ENCODE measurements around the gene CCT8L2. TPM values are rescaled to one million over a fixed set of nuclear protein-coding genes. Genes with fewer than 3 reads are reported as not detected.
"Not testable (repeated sequence)": the region's sequence is repeated elsewhere in the genome, so short reads cannot be mapped to it uniquely, and the experiment has no call there.

Gene CCT8L2
- total and polyA plus RNA-seq, 7 donors: not detected

DNA sequence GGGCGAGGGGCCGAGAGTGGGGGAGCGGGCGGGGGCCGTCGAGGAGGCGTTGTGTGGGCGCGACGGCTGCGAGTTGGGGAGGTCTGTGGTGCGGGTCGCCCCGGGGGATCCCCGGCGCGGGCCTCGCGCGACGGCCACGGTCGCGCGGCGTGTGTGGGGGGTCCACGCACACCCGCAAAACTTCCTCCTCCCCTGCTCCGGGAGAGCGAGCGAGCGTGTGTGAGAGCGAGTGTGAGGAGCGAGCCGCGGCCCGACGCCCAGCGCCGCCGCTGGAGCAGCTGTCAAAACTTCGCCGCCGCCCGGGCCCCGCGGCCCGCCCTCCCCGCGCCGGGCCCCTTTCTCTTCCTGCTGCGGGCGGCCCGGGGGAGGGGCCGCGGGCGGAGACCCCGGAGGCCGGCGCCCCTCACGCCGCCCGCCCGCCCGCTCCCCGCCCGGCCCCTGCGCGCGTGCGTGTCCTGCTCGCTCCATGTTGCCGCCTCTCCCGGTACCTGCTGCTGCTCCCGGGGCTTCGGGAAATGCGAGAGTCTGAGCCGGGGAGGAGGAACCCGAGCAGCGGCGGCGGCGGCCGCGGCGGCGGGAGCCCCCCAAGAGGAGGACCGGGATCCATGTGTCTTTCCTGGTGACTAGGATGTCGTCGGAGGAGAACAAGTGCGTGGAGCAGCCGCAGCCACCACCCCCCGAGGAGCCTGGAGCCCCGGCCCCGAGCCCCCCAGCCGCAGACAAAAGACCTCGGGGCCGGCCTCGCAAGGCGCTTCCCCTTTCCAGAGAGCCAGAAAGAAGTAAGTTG, 9.0 kb upstream of the CCT8L2 start:
- no peak for DNase-seq
- Histone ChIP-seq H3K36me3 (no peaks in the 10 kb centered on the region), H3K27me3 (peaks cover 11 to 75% (median 22%) of the 10 kb centered on the region in 3 donors), H3K4me1 (peaks cover 0 to 7% (median 1%) of the 10 kb centered on the region in 4 donors), H3K4me3 (peak overlapping the region; percentile 37 to 54 (median 49)), H3K27ac (peak overlapping the region; percentile 63 to 83 (median 76)), H3K9me3 (no peaks in the 10 kb centered on the region)
- intact Hi-C loops (cut with DNase I): no loop called here
- no peak for TF ChIP-seq POLR2AphosphoS5 (IDR thresholded peaks at IDR 0.05)
- TF ChIP-seq, protein P1, sequence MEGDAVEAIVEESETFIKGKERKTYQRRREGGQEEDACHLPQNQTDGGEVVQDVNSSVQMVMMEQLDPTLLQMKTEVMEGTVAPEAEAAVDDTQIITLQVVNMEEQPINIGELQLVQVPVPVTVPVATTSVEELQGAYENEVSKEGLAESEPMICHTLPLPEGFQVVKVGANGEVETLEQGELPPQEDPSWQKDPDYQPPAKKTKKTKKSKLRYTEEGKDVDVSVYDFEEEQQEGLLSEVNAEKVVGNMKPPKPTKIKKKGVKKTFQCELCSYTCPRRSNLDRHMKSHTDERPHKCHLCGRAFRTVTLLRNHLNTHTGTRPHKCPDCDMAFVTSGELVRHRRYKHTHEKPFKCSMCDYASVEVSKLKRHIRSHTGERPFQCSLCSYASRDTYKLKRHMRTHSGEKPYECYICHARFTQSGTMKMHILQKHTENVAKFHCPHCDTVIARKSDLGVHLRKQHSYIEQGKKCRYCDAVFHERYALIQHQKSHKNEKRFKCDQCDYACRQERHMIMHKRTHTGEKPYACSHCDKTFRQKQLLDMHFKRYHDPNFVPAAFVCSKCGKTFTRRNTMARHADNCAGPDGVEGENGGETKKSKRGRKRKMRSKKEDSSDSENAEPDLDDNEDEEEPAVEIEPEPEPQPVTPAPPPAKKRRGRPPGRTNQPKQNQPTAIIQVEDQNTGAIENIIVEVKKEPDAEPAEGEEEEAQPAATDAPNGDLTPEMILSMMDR (IDR thresholded peaks at IDR 0.05): no peak
- no peak for TF ChIP-seq POLR2A (IDR thresholded peaks at IDR 0.05)
- no peak for TF ChIP-seq EP300 (IDR thresholded peaks at IDR 0.05)
- 2 to 42% methylated on average over 100 of the region's 100 CpGs for WGBS, 2 donors

DNA sequence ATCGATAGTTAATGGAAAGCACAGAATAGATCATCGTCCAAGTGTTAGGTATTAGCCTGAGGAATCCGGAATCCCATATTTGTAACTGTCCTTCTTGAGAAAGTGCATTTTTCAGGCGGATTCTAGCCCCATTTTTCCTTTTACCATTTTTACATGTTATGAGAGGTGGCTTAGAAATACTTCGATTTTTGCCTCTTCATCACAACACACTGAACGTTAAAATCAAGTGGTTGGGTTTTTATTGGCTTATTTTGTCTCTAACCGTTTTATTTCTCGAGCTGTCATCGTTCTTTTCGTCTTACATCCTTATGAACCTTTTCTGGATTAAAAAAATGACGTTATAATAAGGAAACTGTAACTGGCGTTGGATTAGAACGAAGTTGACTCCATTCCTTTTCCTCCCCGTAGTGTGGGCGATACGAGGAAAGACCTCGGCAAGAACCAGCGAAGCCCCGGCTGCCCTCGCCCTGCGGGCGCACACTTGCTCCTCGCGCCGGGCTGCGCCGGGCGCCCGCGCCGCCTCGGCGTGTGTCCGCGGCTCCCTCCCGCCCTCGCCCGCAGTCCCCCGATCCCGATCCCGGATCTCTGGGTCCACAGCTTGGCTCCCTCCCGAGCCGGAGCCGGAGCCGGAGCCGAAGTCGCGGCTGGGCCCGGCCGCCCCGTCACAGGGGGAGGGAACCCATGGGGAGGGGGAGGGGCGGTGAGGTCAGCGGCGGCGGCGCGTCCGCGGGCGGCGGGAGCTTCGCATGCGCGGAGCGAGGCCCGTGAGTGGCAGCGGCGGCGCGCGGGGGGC, 8.2 kb upstream of the CCT8L2 start:
- peaks cover 11 to 75% (median 22%) of the 10 kb centered on the region in 3 donors for H3K27me3 ChIP-seq
- 7 to 43% methylated on average over 71 of the region's 71 CpGs for WGBS, 2 donors
- H3K4me3 ChIP-seq: peak overlapping the region in 3 of 4 donors; percentile 37 to 54 (median 54)
- intact Hi-C loops (cut with DNase I); H3K4me1 ChIP-seq; H3K9me3 ChIP-seq; H3K36me3 ChIP-seq: not testable (repeated sequence)
- peak overlapping the region; percentile 63 to 83 (median 76) for H3K27ac ChIP-seq
- peak; percentile 80 for DNase-seq

DNA sequence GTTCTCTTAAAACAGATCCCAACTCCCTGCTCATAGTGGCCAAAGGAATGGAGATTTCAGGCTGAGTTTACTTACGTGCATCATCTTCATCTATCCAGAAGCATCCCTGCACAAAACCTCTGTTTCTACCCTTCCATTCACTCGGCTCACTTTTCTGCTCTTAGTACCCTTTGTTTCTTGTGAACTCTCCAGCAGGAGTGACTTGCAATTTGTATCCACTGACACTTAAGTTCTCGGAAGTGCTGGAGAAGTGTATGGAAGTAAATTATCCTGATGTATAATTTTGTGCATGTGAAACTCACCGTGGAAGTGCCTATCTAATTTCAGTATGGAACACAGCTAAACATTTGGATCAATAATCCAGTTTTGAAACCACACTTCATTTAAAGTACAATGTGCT, 7.0 kb upstream of the CCT8L2 start:
- H3K36me3 ChIP-seq; H3K27ac ChIP-seq; H3K9me3 ChIP-seq; DNase-seq; H3K4me1 ChIP-seq; H3K4me3 ChIP-seq; intact Hi-C loops (cut with DNase I): not testable (repeated sequence)
- WGBS, 2 donors: 30 to 39% methylated on average over 4 of the region's 4 CpGs
- H3K27me3 ChIP-seq: peaks cover 11 to 67% (median 21%) of the 10 kb centered on the region in 3 donors

DNA sequence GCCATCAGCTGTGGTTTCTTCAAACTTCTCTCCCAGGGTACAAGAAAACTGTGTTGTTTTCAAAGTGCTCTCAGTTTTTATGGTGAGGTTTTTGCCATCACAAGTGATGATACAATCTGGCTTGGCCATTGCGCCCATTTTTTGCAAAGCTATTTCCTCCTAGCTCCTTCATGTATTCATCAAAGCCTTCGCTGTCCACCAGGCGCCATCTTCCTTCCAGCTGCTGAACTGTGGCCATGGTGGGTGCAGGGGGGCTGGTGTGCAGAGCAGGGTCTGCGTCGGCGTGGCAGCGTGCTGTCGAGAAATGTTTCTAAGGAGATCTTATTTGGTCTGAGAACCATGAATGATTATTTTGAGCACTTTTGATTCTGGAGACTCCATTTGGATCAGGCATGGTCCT, 2.6 kb upstream of the CCT8L2 start:
- H3K4me1 ChIP-seq; H3K9me3 ChIP-seq; H3K27ac ChIP-seq; DNase-seq; intact Hi-C loops (cut with DNase I); H3K4me3 ChIP-seq; H3K36me3 ChIP-seq: not testable (repeated sequence)
- 81 to 83% methylated on average over 8 of the region's 8 CpGs for WGBS, 2 donors
- H3K27me3 ChIP-seq: peaks cover 0 to 26% (median 0%) of the 10 kb centered on the region in 3 donors

DNA sequence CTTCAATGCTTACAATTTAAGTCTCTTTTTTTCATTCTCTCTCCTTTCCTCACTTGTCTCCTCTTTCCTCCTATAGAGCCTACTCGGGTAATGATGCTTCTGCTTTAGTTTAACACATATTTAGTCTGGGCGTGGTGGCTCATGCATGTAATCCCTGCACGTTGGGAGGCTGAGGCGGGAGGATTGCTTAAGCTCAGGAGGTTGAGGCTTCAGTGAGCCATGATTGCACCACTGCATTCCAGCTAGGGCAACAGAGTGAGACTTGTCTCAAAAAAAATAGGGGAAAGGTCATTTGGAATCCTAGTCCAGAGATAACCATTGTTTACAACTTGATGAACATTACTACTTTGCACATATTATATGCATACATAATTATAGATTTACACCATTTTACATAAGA, 1.4 kb upstream of the CCT8L2 start:
- H3K27me3 ChIP-seq: peaks cover 0 to 16% (median 0%) of the 10 kb centered on the region in 3 donors
- DNase-seq: no peak
- no peak overlapping the region for H3K27ac ChIP-seq
- H3K36me3 ChIP-seq: no peaks in the 10 kb centered on the region
- intact Hi-C loops (cut with DNase I): no loop called here
- TF ChIP-seq POLR2A (IDR thresholded peaks at IDR 0.05) (no peak), POLR2AphosphoS5 (IDR thresholded peaks at IDR 0.05) (no peak), EP300 (IDR thresholded peaks at IDR 0.05) (no peak)
- TF ChIP-seq, protein P1 (IDR thresholded peaks at IDR 0.05): no peak
- no peaks in the 10 kb centered on the region for H3K4me1 ChIP-seq
- 84 to 90% methylated on average over 4 of the region's 4 CpGs for WGBS, 2 donors
- H3K9me3 ChIP-seq: no peaks in the 10 kb centered on the region
- no peak overlapping the region for H3K4me3 ChIP-seq

DNA sequence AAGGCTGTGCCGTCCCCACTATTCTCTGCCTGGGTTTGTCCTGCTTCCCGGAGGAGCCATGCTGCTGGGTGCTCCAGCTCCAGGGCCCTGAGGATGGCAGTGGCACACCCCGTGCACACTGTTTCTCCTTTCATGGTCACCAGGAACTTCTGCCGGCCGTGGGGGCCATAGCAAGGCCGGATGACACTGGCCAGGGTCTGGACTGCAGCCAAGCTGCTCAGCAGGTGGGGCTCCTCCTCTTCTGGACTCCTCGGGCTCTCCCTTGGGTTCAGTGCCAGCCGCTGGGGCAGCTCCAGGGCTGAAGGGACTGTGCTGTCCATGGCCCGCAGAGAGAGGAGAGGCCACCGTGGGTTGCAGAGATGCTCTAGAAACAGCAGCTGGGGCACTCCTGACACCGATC, 379 bp downstream of the CCT8L2 start:
- WGBS, 2 donors: 89 to 90% methylated on average over 11 of the region's 11 CpGs
- H3K27me3 ChIP-seq; DNase-seq; H3K4me3 ChIP-seq; H3K4me1 ChIP-seq; H3K9me3 ChIP-seq; intact Hi-C loops (cut with DNase I); H3K36me3 ChIP-seq; H3K27ac ChIP-seq: not testable (repeated sequence)

DNA sequence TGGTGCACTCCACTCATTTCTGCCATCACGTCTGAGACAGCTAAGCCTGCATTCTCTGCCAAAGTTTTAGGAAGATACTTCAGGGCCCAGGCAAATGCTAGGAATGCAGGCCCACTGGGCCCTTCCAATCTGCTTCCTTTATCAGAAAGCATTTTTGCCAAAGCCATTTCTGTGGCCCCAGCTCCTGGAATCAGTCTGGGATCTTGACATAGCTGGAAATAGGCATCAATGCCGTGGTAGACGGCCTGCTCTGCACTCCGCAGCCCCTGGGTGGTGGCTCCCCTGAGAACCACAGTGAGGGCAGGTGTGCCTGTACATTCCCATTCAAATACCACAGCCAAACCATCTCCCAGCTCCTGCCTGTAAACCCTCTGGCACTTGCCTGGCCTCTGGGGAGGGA, 1.5 kb downstream of the CCT8L2 start:
- intact Hi-C loops (cut with DNase I); H3K36me3 ChIP-seq: not testable (repeated sequence)

More for the DNA sequence above, 1.5 kb downstream of the CCT8L2 start:
- WGBS, 2 donors: 88 to 90% methylated on average over 4 of the region's 4 CpGs
- not testable (repeated sequence) for DNase-seq, H3K27me3 ChIP-seq, H3K27ac ChIP-seq, H3K4me3 ChIP-seq, H3K9me3 ChIP-seq, H3K4me1 ChIP-seq
